Globus pallidus (tissue), 1 donor: ENCODE data around the gene AKAP12.

Source experiments
- DNase-seq: peaks from one replicate; pipeline ENCODE4 v3.0.0-alpha.2; 2015; ENCODE audit warnings: low spot score

The AKAP12 gene

GRCh38 chr6:151284548-151285017, 44.8 kb downstream of the AKAP12 start:
- DNase-seq: no peak

- no peak for DNase-seq
These were observed 45.4 kb downstream of the AKAP12 start for GRCh38 chr6:151285122-151285521.

DNA sequence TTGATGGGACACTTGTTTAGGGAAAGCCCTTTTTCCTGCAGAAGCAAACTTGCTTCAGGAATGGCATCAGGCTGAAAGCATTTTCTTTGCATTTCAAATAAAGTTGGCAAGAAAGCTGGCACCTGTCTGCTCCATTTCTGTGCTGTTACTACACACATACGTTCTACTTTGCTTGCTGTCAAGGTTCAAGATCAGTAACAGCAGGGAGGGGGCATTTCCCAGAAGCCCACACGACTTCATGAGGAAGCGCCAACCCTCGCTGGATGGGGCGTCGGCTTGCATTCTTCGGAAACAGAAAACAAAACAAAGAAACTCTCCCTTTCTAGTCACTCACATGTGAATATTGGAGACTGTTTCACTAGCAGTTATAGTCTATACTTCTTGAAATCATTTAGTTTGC, 46.4 kb downstream of the AKAP12 start:
- no peak for DNase-seq

GRCh38 chr6:151288712-151289398, 49.1 kb downstream of the AKAP12 start:
- no peak for DNase-seq

- DNase-seq: no peak
These were observed 49.7 kb downstream of the AKAP12 start for GRCh38 chr6:151289399-151290007.

DNA sequence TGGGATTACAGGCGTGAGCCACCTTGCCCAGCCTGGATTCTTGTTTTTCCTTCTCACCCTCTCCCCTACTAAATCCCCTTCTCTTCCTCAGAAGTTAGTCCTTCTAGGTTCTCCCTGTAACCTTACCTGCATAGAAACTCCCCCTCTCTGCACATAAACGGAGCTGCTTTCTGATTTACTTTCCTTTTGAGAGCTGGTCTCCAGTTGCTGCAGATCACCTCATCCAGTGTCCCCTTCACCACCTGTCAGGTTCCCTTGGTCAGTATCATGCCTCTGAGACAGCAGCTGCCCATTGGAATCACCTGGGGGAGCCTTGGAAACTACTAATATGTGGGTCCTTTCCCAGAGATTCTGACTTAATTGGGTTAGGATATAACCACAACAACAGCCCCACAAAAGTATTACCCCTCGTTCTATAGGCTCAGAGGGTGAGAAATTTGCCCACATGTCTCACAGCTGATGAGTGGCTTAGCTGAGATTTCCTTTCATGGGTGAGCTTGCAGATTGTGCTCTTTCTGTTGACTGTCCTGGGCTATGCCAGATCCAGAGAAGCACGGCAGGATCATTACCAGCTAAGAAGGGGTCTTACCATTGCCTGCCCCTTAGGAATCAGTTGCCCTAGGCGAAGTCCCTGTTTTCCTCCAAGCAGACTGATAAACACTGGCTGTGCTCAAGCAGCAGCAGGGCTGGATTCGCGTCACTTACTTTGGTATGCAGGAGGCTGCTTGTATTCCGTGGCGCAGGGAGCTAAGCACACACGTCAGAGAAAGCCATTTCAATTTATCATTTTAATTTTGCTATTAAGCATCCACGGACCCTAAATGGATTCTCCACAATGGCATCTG, 51.3 kb downstream of the AKAP12 start:
- peak; percentile 7 for DNase-seq

DNA sequence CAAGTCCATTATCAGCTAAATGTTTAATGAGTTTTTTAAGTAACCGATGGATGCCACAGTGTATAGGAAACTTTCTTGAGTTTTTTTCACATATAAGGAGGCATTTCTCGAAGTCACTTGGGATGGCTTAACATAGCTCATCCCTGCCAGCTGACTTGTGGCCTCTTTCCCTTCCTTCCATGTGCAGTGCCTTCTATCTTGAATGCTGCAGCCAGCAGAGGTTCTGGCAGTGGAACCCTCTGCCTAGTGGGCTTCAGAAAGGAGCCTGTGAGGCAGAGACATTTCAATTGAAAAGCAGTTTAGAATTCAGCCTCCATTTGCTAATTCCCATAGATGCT, 51.9 kb downstream of the AKAP12 start:
- no peak for DNase-seq

- no peak for DNase-seq
These were observed 53.4 kb downstream of the AKAP12 start for GRCh38 chr6:151292974-151293687.

GRCh38 chr6:151293688-151294016, 53.9 kb downstream of the AKAP12 start:
- DNase-seq: no peak

- DNase-seq: no peak
These were observed 54.9 kb downstream of the AKAP12 start for GRCh38 chr6:151294561-151295101.

DNA sequence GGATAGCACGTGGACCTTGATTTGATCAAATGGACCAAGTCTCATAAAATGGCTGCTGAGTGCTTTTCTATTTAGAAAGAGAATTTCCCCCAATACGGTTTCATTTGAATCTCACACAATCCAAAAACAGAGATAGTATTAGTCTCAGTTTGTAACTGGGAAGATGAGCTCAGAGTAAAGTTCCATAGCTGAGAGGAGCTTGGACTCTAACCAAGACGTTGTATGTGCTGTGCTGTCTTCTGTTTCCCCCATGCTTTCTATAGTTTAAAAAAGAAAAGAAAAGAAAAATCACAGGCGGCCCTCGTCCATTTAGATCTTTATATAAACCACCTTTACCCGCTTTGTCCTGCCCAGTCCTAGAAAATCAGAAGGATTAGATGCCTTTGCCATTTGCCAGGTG, 58.1 kb downstream of the AKAP12 start:
- no peak for DNase-seq

DNA sequence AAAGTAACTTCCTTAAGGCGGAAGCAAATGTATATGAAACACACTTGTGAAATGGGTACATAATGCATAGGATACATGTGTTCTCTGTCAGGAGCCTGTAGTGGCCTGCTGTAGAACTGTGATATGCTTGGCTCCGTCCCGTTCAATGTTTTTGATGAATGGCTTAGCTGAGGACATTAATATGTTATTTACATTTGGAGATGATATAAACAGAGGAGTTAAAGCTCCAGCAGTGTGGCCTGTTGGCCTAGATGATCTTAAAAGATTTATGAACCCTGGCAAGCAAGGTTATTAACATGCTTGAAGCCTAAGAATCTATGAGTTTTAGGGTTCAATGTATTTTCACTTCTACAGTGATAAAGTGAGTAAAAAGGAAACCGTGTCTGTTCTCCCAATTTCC, 59.2 kb downstream of the AKAP12 start:
- no peak for DNase-seq

GRCh38 chr6:151300267-151300991, 60.7 kb downstream of the AKAP12 start:
- DNase-seq: no peak

DNA sequence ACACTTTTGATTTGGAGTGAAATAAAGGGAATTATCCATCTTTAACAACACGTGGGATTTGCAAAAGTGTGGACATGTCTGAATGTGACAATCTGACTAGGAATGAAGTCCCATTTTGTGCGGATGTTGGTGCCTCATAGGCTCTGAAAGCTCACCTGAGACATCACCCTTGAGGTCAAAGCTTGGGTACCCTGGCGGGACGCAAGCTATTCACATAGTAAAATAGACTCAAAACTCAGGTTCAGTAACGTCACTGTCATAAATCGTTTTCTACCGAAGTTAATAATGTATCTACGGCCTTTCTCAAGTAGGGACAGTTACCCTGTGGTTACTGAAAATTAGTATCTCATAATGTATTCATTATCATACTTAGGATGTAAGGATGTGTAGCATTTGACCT, 61.8 kb downstream of the AKAP12 start:
- no peak for DNase-seq

GRCh38 chr6:151303231-151303630, 63.5 kb downstream of the AKAP12 start:
- no peak for DNase-seq

DNA sequence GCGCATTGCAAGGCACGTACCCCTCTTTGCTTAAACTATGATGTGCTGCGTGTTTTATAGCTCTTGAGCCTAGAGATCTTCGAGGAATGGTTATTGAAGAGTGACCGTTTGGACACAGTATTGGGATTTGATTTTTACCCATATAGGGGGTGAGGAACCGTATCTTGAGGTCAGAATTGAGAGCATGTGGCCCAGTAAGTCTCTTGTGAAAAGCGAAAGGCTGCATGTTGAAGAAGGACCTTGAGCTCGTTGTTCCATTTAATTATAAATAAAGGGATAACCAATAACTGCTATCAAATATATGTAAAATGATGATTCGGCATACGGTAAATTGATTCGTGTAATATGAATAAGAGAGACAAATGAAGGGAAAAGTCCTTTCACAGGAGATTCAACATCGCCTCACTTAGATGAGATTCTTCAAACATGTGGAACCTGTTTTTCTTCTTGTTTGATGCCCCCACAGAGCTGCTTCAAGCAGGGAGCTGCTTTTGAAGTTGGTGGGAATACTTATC, 66.6 kb downstream of the AKAP12 start:
- no peak for DNase-seq

GRCh38 chr6:151307501-151307900, 67.7 kb downstream of the AKAP12 start:
- no peak for DNase-seq

- DNase-seq: no peak
These were observed 69.9 kb downstream of the AKAP12 start for GRCh38 chr6:151309619-151310018.

DNA sequence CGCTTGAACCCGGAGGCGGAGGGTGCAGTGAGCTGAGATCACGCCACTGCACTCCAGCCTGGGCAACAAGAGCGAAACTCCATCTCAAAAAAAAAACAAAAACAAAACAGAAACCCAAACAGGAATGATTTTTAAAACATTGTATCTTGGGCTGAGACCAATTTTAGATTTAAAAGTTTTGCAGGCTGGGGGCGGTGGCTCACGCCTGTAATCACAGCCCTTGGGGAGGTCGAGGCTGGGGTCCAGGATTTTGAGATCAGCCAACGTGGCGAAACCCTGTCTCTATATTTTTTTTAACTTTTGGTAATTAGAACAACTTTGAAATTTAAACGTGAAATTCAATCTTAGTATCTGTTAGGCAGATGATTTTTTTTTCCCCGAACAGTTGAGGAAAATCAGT, 70.5 kb downstream of the AKAP12 start:
- DNase-seq: no peak

DNA sequence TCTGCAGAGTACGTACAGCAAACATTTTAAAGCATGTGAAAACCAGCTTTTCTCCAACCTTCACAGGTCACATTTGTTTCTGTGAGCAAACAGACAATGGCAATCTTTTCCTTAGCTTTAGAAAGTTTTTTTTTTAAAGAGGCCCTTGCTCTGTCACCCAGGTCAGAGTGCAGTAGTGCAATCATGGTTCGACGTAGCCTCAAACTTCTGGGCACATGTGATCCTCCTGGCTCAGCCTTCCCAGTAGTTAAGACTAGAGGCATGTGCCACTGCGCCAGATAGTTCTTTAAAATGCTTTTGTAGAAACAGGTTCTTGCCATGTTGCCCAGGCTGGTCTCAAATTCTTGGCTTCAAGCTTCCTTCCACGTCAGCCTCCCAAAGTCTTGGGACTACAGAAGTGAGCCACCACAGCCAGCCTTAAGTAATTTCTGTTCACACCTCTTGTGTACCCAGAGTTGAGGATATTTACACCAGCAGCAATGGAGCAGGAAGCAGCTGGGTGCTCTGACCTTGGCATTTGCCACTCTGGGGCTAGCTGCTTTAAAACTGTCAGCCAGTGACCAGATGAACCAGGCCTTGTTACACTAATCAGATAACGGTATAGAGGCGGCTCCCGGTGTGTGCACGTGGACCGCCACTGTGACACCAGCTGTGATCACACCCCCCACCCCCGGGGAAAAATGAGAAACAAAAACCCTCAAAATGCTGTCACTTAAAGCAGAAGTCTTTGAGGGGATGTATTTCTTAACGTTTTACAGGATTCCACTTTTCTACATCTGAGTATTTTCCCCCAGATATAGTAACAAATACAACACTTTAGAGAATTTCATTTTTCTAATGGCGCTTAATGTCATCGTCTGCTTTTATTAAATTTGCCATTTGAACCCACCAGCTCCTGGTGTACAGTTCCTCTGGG, 71.3 kb downstream of the AKAP12 start:
- DNase-seq: no peak
